ENCODE data around the gene DNM2.
A peak's percentile ranks its signal among the peaks of the same experiment; 100 is the strongest.

Gene DNM2

GRCh38 chr19:10788146-10788545 lies 70.3 kb downstream of the DNM2 start:
- DNase-seq = no peak

GRCh38 chr19:10789866-10790265 lies 72.0 kb downstream of the DNM2 start:
- DNase-seq = no peak

GRCh38 chr19:10796653-10797052 lies 78.8 kb downstream of the DNM2 start:
- DNase-seq = no peak

- DNase-seq = no peak
Measured at GRCh38 chr19:10797078-10797477, 79.2 kb downstream of the DNM2 start.

- no peak for DNase-seq
Measured at GRCh38 chr19:10797541-10798256, 79.8 kb downstream of the DNM2 start.

- DNase-seq = no peak
Measured at GRCh38 chr19:10800488-10800887, 82.6 kb downstream of the DNM2 start.

- no peak for DNase-seq
Measured at GRCh38 chr19:10802479-10802878, 84.6 kb downstream of the DNM2 start.

- no peak for DNase-seq
Measured at GRCh38 chr19:10803252-10803651, 85.4 kb downstream of the DNM2 start.

- no peak for DNase-seq
Measured at GRCh38 chr19:10805065-10805757, 87.3 kb downstream of the DNM2 start.

GRCh38 chr19:10805758-10806247 lies 87.9 kb downstream of the DNM2 start:
- DNase-seq = no peak

- DNase-seq = peak; percentile 43
Measured at GRCh38 chr19:10808937-10809649, 91.2 kb downstream of the DNM2 start.

- no peak for DNase-seq
Measured at GRCh38 chr19:10809651-10810285, 91.9 kb downstream of the DNM2 start.

GRCh38 chr19:10811391-10812111 lies 93.7 kb downstream of the DNM2 start:
- DNase-seq = no peak

GRCh38 chr19:10812196-10812595 lies 94.3 kb downstream of the DNM2 start:
- DNase-seq = no peak

GRCh38 chr19:10812902-10813404 lies 95.1 kb downstream of the DNM2 start:
- peak; percentile 97 for DNase-seq

GRCh38 chr19:10815007-10815536 lies 97.2 kb downstream of the DNM2 start:
- peak; percentile 21 for DNase-seq

- peak; percentile 75 for DNase-seq
Measured at GRCh38 chr19:10815969-10816644, 98.2 kb downstream of the DNM2 start.

GRCh38 chr19:10816691-10817090 lies 98.8 kb downstream of the DNM2 start:
- no peak for DNase-seq

GRCh38 chr19:10817291-10818038 lies 99.6 kb downstream of the DNM2 start:
- peak; percentile 98 for DNase-seq

- peak; percentile 41 for DNase-seq
Measured at GRCh38 chr19:10818301-10819123, 100.6 kb downstream of the DNM2 start.
